GM21423 (cell line): ENCODE results near the gene KLHDC9.
"Not testable (repeated sequence)": the region's sequence is repeated elsewhere in the genome, so short reads cannot be mapped to it uniquely, and the experiment has no call there.

Experiments
- ATAC-seq: cut with Tn5 transposase; IDR thresholded peaks from one replicate; pipeline ENCODE4 v1.9.1; 2021; ENCODE audit warnings: mild to moderate bottlenecking, moderate library complexity; ENCODE audit not compliant: unreplicated experiment

The KLHDC9 gene, protein sequence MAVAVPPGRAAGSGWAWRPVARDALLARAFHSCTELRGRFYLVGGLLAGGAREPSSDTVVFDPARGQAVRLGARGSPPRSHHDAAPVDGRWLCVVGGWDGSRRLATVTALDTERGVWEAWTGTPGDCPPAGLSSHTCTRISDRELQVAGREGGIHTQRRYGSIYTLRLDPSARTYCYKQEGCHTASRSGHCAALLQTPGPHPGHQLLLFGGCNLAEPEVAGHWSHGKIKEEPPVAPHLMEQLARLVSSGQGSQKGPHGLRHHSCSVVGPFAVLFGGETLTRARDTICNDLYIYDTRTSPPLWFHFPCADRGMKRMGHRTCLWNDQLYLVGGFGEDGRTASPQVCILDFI

DNA sequence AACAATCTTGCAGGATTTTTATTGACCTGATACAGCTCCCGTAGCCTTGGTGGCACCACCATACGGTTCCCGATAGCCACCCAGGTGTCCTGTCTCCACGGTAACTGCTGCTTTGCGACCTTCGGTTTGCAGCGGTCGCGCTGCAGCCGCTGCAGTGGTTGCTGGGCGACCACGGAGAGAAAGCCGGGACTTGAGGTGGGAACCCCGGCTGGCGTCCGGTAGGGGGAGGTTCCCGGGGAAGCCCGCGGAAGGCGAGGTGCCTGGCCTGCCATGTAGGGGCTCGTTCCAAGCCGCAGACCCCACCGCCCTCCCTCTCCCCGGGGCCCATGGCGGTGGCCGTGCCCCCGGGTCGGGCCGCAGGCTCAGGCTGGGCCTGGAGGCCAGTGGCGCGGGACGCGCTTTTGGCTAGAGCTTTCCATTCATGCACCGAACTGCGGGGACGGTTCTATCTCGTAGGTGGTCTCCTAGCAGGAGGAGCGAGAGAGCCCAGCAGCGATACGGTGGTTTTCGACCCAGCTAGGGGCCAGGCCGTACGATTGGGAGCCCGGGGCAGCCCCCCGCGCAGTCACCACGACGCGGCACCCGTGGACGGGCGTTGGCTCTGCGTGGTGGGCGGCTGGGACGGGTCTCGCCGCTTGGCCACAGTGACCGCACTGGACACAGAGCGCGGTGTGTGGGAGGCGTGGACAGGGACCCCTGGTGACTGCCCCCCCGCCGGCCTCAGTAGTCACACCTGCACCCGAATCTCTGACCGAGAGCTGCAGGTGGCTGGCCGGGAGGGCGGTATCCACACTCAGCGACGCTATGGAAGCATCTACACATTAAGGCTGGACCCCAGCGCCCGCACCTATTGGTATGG lies at the start of gene KLHDC9:
Gene KLHDC9 (plus strand): TSS at position 152 of the 859 bp plus-strand sequence. CDS start 175 bp downstream, at position 327.
- peak; percentile 64 for ATAC-seq

DNA sequence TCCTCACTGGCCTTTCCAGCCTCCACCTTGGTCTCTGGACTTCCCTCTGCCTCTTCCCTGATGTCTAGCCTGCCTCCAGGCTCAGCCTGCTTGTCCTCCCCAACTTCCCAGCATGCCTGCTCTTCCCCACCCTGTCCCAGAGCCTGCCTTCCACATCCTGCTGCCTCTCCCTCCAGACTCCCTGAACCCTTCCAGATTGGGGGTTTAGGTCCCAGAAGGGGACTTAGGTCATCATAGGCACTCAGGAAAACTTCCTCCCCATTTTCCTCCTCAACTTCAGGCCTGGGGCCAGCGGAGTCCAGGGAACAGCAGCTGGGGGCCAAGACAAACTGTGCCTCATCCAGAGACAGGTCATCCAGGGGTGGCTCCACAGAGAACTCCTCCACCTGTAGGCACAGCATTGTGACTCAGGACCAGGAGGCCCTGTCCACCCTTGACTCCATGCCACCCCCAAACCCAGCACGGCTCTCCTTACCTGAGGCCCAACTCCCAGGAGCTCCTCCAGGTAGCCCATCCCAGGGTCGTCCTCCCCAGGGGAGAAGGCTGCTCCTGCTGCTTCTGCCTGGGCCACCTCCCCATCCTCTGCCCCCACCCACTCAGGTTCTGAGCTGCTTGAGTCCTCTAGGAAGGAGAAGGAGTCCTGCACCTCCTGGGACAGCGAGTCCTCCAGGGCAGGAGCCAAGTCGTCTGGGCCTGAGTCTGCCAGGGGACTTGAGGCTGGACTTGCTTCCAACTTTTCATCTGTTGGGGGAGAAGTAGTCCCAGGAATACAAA lies 49.0 kb upstream of the KLHDC9 start:
- no peak for ATAC-seq

DNA sequence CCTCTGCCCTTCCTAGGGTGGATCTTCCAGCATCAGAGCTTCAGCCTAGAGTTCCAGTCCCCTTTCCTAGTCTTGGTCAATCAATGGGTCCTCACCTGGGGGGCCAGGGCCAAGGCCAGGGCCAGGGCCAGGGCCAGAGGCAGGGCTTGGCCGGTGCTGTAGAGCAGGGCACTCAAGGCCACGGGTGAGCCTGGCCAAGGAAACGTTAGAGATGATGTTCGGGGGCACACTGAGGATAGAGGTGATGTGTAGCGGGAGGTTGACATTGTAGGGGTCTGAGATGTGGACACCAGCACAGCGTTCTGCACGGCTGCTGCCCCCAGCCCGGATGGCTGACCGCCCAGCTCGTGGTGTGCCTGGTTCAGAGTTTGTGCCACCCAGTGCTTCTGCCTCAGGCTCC lies 46.9 kb upstream of the KLHDC9 start:
- no peak for ATAC-seq

DNA sequence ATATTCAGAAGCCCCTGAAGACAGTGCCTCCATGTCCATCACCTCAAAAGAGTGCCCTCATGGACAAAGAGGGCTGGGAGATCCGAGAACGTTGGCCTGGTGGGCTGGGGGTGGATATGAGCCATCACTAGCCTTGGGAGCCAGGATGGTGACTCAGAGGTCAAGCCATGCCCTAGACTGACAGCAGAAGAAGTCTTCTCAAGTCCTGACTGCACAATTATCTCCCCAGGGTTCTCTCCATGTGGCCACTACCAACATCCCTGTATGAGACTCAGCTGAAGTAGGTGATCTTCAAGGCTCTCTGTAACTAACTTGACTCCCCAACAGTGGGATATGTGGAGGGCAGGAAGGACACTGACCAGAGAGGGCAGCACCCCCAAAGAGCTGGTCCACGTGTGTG lies 45.3 kb upstream of the KLHDC9 start:
- no peak for ATAC-seq

DNA sequence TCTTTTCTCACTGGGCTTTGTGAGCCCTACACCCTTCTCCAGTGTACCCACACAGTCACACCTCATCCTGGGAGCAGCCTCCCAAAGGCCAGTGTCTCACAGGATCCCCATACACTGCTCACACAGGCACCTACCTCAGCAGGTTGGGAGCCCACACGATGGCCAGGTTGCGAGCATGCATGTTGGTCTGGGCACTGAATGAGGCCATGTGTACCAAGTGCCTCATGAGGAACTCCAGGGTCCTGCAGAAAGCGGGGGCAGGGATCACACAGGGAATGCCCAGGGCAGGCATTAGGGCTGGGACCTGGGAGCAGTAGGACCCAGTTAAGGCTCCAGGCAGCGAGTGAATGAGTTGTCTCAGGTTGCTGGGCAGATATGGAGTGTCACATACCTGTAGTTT lies 43.9 kb upstream of the KLHDC9 start:
- ATAC-seq: no peak

DNA sequence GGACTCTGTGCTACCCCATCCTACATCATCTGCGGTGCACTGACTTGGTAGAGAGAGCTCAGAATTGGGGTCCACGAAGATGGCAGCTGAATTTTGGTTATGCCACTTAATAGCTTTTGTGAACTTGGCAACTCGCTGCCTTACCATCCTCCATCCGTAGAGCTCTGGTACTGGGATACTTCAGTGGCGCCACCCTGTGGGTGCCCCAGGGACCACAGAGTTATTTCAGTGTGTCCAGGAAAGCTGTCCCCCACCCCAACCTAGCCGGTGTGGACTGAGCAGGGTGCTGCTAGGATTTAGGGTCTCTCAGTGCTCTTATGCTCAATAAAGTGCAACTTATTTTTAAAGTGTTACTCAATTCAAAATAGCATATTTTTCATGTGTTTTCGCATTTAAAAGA lies 43.4 kb upstream of the KLHDC9 start:
- ATAC-seq: no peak

DNA sequence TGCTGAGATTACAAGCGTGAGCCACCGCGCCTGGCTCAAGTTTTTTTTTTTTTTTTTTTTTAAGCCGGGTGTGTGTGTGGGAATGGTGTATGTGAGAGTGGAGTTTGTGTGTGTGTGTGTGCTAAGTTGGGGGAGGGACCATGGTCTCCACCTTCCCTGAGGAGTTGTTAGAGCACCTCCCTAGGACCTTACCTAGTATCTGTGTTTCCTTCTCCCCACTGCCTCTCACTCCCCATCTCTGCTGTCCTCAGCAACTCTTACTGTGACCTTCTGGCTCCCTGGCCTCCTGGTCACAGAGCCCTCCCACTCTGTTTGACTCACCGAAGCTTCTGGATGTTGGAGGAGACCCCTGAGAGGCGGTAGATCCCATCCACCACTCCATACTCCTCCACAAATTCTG lies 38.9 kb upstream of the KLHDC9 start:
- no peak for ATAC-seq

DNA sequence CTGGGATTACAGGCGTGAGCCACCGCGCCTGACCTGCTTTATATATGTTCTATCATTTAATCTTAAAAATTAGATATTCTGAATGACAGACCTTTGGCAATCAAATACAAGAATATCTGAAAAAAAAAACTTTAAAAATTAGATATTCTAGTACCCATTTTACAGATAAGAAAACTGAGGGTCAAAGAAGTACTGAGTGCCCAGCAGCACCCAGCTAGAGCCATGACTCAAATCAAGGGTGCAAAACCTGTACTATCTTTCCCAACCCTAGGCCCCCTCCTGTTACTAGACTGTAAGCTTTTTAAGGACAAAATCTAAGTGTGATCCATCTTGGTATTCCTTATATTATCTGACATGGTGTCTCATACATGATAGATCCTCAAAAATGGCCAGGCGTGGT lies 36.7 kb upstream of the KLHDC9 start:
- ATAC-seq: no peak

DNA sequence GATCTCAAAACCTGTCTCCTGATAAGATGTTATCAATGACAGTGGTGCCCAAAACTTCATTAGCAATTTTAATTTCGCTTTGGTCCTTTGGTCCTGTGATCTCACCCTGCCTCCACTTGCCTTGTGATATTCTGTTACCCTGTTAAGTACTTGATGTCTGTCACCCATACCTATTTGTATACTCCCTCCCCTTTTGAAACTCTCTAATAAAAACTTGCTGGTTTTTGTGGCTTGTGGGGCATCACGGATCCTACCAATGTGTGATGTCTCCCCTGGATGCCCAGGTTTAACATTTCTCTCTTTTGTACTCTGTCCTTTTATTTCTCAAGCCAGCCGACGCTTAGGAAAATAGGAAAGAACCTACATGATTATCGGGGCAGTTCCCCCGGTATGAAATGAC lies 34.2 kb upstream of the KLHDC9 start:
- not testable (repeated sequence) for ATAC-seq

DNA sequence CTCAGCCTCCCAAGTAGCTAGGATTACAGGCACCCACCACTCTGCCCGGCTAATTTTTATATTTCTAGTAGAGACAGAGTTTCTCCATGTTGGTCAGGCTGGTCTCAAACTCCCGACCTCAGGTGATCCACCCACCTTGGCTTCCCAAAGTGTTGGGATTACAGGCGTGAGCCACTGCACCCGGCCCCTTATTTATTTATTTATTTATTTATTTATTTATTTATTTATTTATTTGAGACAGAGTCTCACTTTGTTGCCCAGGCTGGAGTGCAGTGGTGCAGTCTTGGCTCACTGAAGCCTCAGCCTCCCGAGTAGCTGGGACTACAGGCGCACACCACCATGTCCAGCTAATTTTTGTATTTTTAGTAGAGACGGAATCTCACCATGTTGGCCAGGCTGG lies 32.5 kb upstream of the KLHDC9 start:
- ATAC-seq: not testable (repeated sequence)

DNA sequence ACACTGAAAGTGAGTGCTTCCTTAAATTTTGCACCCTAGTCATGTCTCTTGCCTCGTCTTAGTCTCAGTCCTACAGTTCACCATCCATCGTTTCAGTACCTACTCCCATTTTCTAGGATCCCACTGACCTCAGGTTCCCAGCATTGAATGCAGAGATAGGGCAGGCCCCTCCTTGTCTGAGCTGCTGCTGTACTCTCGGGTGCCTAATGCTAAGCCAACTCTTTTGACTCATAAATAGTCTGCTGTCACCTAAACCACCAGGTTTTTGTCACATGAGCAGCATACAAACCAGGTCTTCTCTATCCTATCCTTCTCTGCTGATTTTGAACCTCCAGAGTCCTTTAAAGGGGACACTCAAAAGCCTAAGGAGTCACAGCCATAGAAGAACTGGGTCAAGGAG lies 31.5 kb upstream of the KLHDC9 start:
- ATAC-seq: no peak

DNA sequence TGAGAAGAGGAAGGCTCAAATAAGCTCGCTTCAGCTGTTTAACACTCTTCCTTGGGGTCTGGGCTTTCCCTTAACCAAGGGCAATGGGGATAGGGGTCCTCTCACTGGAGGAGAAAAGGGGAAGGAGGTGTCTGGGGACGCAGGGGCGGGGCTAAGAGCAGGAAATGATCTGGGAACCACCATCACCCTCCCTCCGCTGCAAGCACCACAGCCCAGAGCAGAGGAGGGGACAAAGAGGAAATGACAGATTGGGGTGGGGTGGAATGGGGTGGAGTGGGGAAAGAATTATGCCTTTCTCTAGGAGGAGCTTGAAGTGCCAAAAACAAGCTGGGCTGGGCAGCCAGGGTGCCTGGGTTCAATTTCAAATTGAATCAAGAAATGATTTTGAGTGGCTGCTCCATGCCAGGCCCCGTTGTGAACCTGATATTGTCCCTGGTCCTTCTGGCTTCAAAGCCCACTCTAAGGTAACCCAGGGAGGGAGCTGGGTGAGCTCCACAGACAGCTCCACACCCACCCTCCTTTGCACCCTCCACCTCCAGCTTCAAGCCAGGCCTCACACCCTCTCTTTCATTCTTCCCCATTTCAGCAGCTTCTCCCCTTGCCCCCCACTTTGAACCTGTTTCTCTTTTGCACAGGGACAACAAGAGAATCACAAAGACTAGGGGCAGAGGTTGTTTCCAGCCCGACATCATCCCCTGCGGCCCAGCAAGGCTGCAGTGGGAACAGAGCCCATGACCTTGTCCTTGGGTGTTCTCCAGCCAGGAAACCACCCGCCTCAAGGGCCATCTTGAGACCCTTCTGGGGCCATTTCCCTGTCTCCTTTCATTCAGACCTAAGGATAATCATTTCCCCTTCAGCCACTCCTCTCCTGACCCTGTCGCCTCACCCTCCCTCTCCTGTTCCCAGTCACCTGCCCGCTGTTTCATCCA lies 29.6 kb upstream of the KLHDC9 start:
- peak; percentile 53 for ATAC-seq

DNA sequence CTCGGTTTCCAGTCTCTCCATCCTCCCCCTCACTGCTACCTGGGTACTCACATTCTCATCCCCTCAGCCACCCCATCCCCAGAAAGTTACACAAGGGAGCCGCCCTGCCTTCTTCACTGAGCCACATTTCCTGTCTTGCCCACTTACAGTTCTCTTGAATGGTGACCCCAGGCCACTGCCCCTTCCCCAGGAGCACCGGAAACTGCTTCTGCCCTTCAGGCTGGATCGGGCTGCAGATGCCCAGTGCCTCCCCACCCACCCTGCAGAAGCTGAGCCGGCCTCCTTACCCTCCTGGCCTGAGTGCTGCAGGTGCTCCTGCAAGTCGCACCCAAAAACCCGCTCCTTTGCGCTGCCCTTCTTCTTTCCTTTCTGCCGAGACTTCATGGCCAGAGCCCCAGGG lies 28.9 kb upstream of the KLHDC9 start:
- ATAC-seq: no peak

DNA sequence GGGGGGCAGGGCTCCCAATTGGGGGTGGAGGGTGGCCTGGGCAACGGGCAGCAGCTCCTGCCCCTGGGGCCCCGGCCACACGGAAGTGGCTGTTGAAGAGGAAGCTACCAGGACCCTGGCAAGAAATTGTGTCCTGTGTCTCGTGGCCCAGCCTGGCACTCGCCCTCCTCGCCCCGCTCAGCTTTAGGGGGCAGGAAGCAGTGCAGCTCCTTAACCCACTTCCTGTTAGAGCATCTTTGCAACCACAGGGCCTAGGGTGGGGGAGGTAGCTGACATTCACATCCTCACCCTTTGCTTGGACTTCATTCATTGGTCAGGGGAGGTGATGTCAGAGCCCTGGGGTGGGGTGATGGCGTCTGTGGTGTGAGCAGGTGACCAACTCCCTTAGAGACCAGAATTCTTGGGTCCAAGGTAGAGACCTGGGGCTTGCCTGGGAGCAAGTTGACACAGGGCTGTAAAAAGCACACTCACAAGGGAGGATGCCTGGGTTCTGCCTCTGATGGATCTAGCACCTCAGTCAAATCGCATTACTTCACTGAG lies 28.4 kb upstream of the KLHDC9 start, which contains the start of gene ARHGAP30:
Gene ARHGAP30 (minus strand): TSS at position 161 of the 540 bp plus-strand sequence. CDS start 267 bp downstream, outside the sequence.
- ATAC-seq: peak; percentile 80

DNA sequence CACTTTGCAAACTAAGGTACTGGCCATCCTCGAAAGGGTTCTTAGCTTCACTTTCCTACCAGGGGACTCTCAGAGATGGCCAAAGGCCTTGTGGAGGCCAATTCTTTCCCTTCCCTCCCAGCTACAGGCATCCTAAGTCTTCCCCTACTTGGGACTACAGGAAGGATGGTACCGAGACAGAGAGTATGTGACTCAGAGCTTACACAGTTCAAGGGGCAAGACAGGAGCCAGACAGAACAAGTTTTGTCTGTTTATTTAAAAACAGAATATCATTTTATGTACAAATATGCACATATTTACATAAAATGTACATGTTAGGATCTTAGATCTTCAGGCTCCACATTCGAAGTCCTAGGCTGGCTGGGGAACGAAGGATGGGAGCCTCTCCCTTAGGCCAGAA lies 27.4 kb upstream of the KLHDC9 start:
- ATAC-seq: no peak

DNA sequence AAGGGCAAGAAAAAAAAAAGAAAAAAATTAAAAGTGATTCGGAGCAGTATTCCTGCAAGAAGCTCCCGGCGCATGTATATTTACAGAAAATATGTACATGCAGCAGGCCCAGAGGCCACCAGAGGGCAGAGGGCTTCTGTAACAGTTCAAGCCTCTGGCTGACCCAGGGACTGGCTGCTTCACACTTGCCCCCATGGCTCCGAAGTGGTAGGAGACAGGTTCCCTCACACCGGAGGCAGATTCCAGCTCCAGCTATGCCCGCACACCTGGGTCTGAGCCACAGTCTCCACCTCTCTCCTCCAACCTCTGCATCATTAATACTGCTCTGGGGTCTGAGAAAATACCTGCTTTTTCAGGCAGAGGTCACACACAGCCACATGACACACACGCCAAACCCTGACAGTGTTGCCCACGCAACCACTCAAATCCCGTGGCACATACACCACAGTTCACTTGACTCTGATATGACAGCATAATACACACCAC lies 26.2 kb upstream of the KLHDC9 start:
- ATAC-seq: no peak

DNA sequence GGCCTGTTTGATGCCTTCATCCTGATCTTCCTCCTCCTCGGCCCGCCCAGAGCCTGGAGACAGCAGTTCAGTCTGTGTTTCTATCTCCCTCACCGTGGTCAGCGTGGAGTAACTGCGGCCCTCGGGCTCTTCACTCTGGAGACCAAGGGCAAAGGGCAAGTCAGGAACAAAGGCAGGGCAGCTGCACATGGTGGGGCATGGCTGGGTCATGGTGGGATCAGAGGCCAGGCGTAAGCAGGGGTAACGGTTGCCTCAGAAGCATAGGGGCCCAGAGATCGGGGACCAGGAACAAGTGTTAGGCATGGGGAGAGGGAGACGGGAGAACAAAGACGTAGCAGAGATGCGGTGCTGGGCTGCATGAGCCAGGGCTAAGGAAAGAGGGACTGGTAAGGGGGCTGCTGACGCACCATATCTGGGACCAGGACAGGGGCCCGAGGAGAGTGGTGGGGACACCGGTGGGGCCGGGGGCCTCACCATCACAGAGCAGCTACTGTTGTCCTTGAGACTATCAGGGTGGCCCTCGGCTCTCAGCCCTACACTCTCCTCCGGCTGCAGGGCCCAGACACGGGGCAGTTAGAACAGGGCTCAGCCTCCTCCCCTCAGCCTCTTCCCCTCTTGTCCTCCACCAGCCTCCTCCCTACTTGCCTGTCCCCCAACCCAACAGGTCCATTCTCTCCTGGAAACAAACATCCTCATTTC lies 25.3 kb upstream of the KLHDC9 start:
- no peak for ATAC-seq

DNA sequence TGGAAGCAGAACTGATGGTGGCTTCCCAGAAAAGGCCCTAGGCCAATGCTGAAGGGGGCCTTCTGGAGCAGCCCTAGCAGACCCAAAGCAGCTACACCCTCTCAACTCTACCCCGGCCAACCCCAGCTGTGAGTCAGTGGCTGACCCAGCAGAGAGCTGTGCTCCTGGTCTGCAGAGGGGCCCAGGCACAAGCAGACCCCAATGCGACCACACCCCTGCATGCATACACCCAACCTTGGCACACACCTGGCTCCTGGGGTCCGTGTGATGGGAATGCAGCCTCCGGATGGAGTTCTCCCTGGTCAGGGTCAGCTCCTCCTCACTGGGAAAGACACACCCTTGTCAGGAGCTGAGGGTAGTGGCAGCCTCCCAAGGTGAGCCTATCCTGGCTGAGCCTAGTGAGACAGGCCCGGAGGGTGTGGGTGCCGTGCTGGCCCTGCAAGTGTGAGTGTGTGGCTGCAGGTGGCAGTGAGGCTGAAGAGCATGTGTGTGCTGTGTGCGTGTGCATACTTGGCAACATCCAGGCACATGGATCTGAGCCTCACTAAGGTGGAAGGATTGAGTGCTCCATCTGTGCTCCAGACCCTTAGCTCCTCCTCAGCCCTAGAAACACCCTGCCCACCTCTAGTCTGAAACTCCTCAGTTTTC lies 24.6 kb upstream of the KLHDC9 start:
- ATAC-seq: no peak
